ENCODE results near the gene GPR162.

DNA sequence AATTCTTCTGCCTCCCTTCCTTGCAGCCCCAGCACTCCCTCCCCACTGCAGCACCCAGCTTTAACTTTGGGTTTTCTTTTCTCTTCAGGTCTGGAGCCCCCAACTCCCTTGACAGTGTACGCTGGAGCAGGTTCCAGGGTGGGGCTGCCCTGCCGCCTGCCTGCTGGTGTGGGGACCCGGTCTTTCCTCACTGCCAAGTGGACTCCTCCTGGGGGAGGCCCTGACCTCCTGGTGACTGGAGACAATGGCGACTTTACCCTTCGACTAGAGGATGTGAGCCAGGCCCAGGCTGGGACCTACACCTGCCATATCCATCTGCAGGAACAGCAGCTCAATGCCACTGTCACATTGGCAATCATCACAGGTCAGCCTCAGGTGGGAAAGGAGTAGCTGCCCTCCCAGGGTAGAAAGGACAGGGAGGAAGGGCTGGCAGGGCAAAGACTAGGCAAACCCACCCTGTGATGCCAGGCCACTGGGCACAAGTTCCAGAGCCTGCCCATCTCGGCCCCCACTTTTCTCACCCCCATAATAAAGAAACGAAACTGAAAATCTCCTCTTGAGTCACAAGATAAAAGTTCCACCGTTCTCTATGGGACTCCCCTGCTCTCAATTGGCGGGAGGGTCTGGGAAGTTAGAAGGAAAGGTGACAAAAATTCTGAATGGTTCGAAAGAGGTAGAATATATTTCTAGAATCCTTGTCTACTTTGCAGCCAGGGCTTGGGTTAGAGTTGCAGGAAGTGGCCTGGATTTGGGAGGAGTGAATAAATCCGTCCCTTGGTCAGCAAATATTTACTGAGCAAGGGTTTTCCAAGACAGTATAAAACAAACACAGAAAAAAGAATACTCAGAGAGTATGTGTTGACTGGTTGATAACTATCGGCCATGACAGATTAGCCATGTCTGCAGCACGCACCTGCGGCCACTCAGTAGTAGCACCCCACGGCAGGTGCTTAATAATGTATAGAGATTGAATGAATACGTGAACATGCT is 46.1 kb upstream of the GPR162 start:
- TF ChIP-seq, protein P1, sequence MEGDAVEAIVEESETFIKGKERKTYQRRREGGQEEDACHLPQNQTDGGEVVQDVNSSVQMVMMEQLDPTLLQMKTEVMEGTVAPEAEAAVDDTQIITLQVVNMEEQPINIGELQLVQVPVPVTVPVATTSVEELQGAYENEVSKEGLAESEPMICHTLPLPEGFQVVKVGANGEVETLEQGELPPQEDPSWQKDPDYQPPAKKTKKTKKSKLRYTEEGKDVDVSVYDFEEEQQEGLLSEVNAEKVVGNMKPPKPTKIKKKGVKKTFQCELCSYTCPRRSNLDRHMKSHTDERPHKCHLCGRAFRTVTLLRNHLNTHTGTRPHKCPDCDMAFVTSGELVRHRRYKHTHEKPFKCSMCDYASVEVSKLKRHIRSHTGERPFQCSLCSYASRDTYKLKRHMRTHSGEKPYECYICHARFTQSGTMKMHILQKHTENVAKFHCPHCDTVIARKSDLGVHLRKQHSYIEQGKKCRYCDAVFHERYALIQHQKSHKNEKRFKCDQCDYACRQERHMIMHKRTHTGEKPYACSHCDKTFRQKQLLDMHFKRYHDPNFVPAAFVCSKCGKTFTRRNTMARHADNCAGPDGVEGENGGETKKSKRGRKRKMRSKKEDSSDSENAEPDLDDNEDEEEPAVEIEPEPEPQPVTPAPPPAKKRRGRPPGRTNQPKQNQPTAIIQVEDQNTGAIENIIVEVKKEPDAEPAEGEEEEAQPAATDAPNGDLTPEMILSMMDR (IDR thresholded peaks at IDR 0.05; ENCODE audit: low read depth, low read length, poor library complexity, severe bottlenecking) = no peak
- TF ChIP-seq EZH2phosphoT487 (IDR thresholded peaks at IDR 0.05; ENCODE audit: borderline replicate concordance, low read length) = no peak
